Measurements from ENCODE around the gene CHAC2.
A peak's percentile ranks its signal among the peaks of the same experiment; 100 is the strongest.
"Not testable (repeated sequence)": the region's sequence is repeated elsewhere in the genome, so short reads cannot be mapped to it uniquely, and the experiment has no call there.

Gene CHAC2

GRCh38 chr2:53777134-53777533 lies 9.5 kb downstream of the CHAC2 start:
- no peak for DNase-seq (ENCODE audit: low read depth in 1 of 2, low spot score in 1 of 2)

GRCh38 chr2:53778536-53779162 lies 11.0 kb downstream of the CHAC2 start:
- DNase-seq (ENCODE audit: low read depth in 1 of 2, low spot score in 1 of 2) = no peak

- DNase-seq (ENCODE audit: low read depth in 1 of 2, low spot score in 1 of 2) = no peak
Measured at GRCh38 chr2:53780056-53780455, 12.5 kb downstream of the CHAC2 start.

DNA sequence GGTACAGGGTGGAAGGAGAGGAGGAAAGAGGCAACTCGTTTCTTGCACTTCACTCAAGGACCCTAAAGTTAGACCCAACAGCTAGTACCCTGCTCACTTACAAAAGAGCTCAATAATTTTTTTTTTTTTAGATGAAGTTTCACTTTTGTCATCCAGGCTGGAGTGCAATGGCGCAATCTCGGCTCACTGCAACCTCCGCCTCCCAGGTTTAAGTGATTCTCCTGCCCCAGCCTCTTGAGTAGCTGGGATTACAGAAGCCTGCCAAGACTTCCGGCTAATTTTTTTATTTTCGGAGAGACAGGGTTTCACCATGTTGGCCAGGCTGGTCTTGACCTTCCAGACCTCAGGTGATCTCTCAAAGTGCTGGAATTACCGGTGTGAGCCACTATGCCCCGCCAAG lies 15.1 kb downstream of the CHAC2 start:
- DNase-seq (ENCODE audit: low read depth in 1 of 2, low spot score in 1 of 2) = no peak

DNA sequence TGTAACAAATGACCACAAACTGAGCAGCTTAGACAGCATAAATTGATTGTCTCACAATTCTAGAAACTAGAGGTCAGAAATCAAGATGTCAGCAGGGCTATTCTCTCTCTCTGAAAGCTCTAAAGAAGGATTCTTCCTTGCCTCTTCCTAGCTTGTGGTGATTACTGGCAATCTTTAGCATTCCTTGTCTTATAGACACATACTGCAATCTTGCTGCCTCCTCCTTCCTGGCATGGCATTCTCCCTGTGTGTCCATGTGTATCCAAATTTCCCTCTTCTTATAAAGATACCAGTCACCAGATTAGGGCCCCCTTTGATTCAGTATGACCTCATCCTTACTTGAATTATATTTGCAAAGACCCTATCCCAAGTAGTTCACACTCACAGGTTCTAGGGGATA lies 16.8 kb downstream of the CHAC2 start:
- no peak for DNase-seq (ENCODE audit: low read depth in 1 of 2, low spot score in 1 of 2)

DNA sequence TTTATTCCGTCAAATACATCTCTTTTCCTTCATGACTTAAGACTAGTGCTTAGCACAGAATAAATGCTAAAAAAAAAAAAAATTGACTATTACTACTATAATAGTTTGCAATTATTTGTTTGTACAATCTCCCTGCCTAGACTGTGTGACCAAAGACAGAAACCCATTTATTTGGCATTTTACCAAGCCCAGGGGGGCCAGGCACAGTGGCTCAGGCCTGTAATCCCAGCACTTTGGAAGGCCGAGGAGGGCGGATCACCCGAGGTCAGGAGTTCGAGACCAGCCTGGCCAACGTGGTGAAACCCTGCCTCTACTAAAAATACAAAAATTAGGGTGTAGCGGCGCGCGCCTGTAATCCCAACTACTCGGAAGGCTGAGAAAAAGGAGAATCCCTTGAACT lies 17.8 kb downstream of the CHAC2 start:
- no peak for DNase-seq (ENCODE audit: low read depth in 1 of 2, low spot score in 1 of 2)

GRCh38 chr2:53786352-53786704 lies 18.7 kb downstream of the CHAC2 start:
- DNase-seq (ENCODE audit: low read depth in 1 of 2, low spot score in 1 of 2) = peak in 1 of 2 donors; percentile 3

GRCh38 chr2:53786705-53787613 lies 19.4 kb downstream of the CHAC2 start, which contains the start of the genes ASB3 and ERLEC1:
TSS of gene ASB3 (minus strand) at chr2:53786953. CDS start at chr2:53765572, 21,381 bp downstream.
TSS of gene ERLEC1 (plus strand) at chr2:53787044. CDS start at chr2:53787211, 167 bp downstream.
- peak; percentile 69 to 78 for DNase-seq (ENCODE audit: low read depth in 1 of 2, low spot score in 1 of 2)

DNA sequence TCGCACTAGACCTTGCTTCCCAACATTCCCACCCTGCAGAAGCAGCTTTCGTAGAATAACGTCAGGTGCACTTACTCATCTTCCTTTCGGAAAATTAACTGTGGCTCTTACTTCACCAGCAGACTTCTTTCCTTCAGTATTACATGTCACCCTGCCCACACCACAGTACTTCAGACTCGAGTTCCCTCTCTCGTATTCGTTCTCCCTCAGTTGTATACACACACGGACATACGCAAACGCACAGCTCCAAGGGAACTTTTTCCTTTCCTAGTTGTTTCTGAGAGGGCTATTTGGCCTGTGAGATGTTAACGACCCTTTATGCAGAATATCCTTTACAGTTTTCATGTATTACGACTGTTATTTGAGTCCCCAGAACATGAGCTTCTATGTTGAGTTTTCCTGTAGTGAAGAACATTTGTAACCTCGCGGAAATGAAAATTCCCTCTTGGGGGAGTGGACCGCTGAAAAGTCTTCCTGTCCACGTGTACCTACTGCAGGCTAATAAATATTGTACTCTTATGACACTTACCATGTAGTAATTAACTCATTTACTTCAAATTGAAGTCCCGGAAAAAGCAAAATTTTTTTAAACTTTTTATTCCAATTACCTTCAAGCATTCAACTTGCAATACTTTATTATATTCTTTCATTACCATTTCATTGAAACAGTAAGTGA lies 20.1 kb downstream of the CHAC2 start:
- DNase-seq (ENCODE audit: low read depth in 1 of 2, low spot score in 1 of 2) = no peak

- DNase-seq (ENCODE audit: low read depth in 1 of 2, low spot score in 1 of 2) = no peak
Measured at GRCh38 chr2:53793261-53793660, 25.7 kb downstream of the CHAC2 start.

GRCh38 chr2:53793821-53794220 lies 26.2 kb downstream of the CHAC2 start:
- DNase-seq (ENCODE audit: low read depth in 1 of 2, low spot score in 1 of 2) = no peak

DNA sequence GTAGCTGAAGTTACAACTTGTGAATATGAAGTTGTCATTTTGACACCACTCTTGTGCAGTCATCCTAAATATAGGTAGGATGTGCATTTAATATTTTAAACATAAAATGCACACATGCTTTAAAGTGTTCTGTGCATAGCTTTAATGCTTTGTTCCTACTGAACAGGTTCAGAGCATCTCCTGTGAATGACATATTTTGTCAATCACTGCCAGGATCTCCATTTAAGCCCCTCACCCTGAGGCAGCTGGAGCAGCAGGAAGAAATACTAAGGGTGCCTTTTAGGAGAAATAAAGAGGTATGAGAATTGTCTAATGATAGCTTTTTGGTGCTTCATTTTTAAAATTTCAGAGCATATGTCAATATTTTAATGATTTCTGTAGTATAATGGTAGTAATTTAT lies 33.9 kb downstream of the CHAC2 start:
- no peak for DNase-seq (ENCODE audit: low read depth in 1 of 2, low spot score in 1 of 2)

DNA sequence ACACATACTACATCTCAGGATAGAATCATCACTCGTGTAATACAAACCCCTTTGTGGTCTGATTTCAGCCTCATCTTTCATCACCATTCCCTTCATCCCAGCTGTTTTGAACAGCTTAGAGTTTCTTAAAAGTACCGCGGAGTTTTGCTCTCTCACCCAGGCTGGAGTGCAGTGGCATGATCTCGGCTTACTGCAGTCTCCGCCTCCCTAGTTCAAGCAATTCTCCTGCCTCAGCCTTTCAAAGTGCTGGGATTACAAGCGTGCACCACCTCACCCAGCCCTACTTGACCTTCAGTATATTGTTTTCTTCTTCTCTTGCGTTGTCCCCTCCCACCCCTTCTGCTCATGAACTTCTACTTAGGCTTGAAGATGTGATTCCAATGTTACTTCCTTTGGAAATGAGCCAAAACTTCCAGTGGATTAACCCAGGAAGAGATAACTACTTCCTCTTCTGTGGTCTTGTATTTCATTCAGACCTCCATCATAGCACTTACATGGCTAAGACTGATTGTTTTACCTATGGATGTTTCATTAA lies 35.1 kb downstream of the CHAC2 start:
- DNase-seq (ENCODE audit: low read depth in 1 of 2, low spot score in 1 of 2) = no peak

GRCh38 chr2:53811601-53812000 lies 44.0 kb downstream of the CHAC2 start:
- no peak for DNase-seq (ENCODE audit: low read depth in 1 of 2, low spot score in 1 of 2)

DNA sequence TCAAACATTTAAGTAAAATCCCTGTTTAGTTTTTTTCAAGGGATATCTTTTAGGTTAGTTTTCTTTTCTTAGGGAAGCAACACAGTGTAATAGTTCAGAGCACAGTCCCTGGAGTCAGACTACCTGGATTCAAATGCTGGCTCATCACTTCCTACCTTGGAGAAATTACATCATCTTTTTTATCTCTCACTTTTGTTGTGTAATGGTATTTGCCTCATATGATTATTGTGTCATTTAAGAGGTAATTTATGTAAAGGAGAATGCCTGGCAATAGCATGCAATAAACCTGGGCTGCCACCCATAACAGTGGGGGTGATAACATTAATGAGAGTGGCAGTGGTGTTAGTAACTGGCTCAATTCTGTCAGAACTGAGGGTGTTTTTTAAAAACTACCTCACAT lies 45.5 kb downstream of the CHAC2 start:
- no peak for DNase-seq (ENCODE audit: low read depth in 1 of 2, low spot score in 1 of 2)

GRCh38 chr2:53818854-53819435 lies 51.3 kb downstream of the CHAC2 start:
- DNase-seq (ENCODE audit: low read depth in 1 of 2, low spot score in 1 of 2) = no peak

- no peak for DNase-seq (ENCODE audit: low read depth in 1 of 2, low spot score in 1 of 2)
Measured at GRCh38 chr2:53819634-53820033, 52.0 kb downstream of the CHAC2 start.

- DNase-seq (ENCODE audit: low read depth in 1 of 2, low spot score in 1 of 2) = no peak
Measured at GRCh38 chr2:53820048-53820447, 52.4 kb downstream of the CHAC2 start.

DNA sequence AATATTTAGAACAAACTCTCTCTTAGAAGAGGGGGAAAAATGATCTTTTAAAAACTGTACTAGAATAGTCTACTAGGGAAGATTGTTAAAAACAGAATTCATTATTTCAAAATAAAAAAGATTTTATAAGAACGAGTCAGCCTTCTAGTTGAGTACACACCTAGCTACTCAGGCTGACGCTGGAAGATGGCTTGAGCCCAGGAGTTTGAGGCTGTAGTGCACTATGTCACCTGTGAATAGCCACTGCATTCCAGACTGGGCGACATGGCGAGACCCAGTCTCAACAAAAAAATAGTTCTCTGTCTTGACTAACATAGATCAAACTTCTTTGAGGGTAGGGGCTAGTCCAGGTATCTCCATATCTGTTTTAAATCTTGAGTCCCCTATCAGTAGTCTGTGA lies 53.1 kb downstream of the CHAC2 start:
- DNase-seq (ENCODE audit: low read depth in 1 of 2, low spot score in 1 of 2) = no peak

DNA sequence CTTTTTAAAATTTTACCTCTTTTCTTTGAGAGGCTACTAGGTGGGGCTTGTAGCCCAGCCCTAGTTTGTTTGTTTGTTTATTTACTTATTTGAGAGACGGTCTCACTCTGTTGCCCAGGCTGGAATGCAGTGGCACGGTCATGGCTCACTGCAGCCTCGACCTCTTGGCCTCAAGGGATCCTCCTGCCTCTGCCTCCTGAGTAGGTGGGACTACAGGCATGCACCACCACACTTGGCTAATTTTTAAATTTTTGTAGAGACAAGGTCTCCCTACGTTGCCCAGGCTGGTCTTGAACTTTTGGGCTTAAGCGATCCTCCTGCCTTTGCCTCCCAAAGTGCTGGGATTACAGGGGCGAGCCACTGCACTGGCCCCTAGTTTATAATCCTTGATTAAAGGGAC lies 54.2 kb downstream of the CHAC2 start:
- DNase-seq (ENCODE audit: low read depth in 1 of 2, low spot score in 1 of 2) = no peak

- not testable (repeated sequence) for DNase-seq (ENCODE audit: low read depth in 1 of 2, low spot score in 1 of 2)
Measured at GRCh38 chr2:53823639-53824038, 56.0 kb downstream of the CHAC2 start.

All from activated T-helper 1 cell treated with anti-CD3 and anti-CD28 coated beads, Interleukin-2, amount 50 U/mL, for 16 hours (primary cell).